Measurements from ENCODE around the gene DMD.
"Not testable (repeated sequence)": the region's sequence is repeated elsewhere in the genome, so short reads cannot be mapped to it uniquely, and the experiment has no call there.

DMD gene

GRCh38 chrX:33156152-33156726 is 55.1 kb downstream of the DMD start:
- no peak for DNase-seq (ENCODE audit: low read depth in 2 of 2)

- DNase-seq (ENCODE audit: low read depth in 2 of 2), result no peak
These were observed 61.8 kb downstream of the DMD start for GRCh38 chrX:33149580-33149979.

- DNase-seq (ENCODE audit: low read depth in 2 of 2), result no peak
These were observed 62.3 kb downstream of the DMD start for GRCh38 chrX:33149085-33149484.

GRCh38 chrX:33142331-33142730 is 69.0 kb downstream of the DMD start:
- DNase-seq (ENCODE audit: low read depth in 2 of 2), result no peak

GRCh38 chrX:33138677-33139249 is 72.6 kb downstream of the DMD start:
- DNase-seq (ENCODE audit: low read depth in 2 of 2), result no peak

DNA sequence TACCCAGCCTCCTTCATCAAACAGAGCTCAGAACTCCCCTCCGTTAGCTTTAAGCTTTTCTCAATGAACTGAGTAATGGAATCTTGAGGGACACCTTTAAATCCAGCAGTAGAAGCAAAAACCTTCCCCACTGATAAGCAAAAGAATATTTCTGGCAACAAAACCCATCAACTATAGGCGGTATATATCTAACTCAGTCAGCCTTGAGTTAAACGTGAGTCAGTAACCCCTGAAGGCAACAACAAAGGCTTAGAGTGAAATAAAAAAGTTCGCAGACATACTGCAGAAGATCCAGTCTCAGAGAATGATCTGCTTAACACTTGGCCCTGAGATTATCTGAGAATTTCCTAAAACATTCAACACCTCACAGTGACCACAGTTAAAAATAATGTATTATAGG is 77.2 kb downstream of the DMD start:
- DNase-seq (ENCODE audit: low read depth in 2 of 2), result no peak

DNA sequence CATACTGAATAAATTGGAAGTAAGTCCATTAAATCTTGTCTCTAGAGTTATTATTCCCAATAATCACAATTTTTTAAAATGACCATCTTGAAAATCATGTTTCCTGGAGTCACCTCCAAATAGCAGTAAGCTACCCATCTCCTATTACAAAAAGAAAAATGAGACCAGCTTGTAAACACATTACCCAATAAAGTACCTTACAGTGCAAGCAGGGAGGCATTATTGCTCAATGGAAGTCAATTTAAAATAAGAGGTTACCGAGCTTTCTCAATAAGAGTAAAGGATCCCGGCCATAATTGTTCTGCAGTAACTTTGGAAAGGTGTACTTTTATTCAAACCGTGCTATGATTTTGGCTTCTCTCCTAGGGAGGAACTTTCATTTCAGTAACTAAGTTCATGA is 78.0 kb downstream of the DMD start:
- no peak for DNase-seq (ENCODE audit: low read depth in 2 of 2)

GRCh38 chrX:33132569-33132968 is 78.8 kb downstream of the DMD start:
- no peak for DNase-seq (ENCODE audit: low read depth in 2 of 2)

GRCh38 chrX:33129607-33130006 is 81.7 kb downstream of the DMD start:
- DNase-seq (ENCODE audit: low read depth in 2 of 2), result no peak

- DNase-seq (ENCODE audit: low read depth in 2 of 2), result no peak
These were observed 83.1 kb downstream of the DMD start for GRCh38 chrX:33128048-33128805.

DNA sequence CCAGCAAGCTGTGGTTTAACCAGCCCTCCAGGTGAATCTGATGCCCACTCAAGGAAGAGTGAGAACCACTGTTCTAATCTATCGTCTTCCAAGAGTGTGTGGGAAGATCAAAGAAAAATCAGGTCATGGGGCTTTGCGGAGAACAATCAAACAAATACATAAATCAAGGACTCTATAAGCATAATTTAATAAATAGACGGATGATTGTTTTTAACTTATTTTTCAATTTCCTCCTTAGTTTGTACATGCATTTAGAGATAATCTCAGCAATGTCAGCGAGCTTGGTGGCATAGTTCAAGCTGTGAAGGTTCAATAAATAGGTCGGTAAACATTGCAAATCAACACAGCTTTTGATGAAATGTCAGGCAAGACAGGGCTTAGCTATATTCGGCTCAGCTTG is 84.9 kb downstream of the DMD start:
- no peak for DNase-seq (ENCODE audit: low read depth in 2 of 2)

DNA sequence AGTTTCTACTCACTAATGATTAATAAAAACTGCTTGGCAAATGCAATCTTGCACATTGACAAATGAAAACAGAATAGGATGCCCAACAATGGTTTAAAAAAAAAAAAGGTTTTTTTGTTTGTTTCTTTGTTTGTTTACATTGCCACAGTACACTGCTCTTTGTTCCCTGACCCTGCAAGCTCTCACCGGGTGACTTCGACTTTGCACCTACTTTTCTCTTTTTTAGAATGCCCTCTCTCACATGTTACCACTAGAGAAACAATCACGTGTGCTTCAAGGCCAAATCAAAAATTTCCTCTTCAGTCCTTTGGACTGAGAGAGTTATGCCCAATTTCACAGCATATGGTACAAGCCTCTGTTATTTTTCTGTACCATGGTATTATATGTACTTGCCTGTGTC is 101.5 kb downstream of the DMD start:
- DNase-seq (ENCODE audit: low read depth in 2 of 2), result no peak

GRCh38 chrX:33106737-33107136 is 104.6 kb downstream of the DMD start:
- DNase-seq (ENCODE audit: low read depth in 2 of 2), result no peak

- no peak for DNase-seq (ENCODE audit: low read depth in 2 of 2)
These were observed 116.3 kb downstream of the DMD start for GRCh38 chrX:33095079-33095478.

- DNase-seq (ENCODE audit: low read depth in 2 of 2), result no peak
These were observed 123.9 kb downstream of the DMD start for GRCh38 chrX:33087411-33087810.

DNA sequence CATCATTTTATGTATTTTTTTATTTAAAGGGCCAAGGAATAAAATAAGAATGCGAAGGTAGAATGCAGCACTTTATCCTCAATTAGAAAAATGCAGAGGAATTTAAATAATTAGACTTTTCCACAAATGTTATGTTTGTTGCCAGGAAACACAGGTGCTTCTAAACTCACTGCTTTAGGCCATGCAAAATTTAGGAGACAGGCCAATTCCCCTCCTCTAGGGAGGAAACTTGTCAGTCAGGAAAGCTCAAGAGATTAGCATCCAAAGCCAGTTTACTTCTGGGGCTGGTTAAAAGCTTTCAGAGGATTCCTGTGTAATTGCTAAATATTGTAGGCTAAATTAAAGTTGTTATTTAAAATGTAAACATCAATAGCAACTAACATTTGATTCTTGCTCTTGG is 124.5 kb downstream of the DMD start:
- DNase-seq (ENCODE audit: low read depth in 2 of 2), result no peak

GRCh38 chrX:33082371-33082770 is 129.0 kb downstream of the DMD start:
- DNase-seq (ENCODE audit: low read depth in 2 of 2), result no peak

DNA sequence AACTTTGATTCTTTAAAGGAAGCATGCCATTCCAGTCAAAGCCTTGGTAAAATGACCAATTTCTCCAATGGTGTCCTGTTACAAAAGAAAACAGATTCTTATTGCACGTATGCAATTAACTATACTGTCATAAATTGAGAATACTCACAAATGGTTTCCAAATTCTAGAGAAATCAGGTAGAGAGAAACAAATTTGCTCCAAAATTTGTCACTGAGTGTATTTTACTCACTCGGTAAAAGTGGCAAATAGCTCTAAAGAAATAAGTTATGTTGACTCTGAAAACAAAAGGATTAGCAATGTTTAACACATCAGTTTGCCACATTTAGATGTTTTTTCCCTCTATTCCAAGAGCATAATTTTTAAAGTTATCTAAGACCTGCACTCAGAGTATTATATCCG is 133.1 kb downstream of the DMD start:
- DNase-seq (ENCODE audit: low read depth in 2 of 2), result no peak

GRCh38 chrX:33073660-33074059 is 137.7 kb downstream of the DMD start:
- not testable (repeated sequence) for DNase-seq (ENCODE audit: low read depth in 2 of 2)

DNA sequence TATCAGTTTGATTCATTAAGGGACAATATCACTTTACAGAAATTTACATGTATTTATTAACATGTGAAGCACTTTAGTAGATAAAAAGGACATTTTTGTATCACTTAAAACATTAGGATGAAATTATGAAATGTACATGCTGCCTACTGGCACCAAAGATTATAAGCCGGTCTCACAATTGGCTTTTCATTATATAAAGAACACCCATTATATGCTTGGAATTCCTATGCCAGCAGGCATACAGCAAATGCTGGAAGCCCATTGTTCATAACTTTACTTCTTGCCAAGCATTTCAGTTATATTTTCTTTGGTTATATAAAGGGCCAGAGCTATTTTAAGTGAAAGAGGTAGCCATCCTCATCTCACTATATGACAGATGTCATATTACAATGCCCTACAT is 145.9 kb downstream of the DMD start:
- DNase-seq (ENCODE audit: low read depth in 2 of 2), result no peak

GRCh38 chrX:33062041-33062440 is 149.3 kb downstream of the DMD start:
- no peak for DNase-seq (ENCODE audit: low read depth in 2 of 2)

GRCh38 chrX:33053001-33053400 is 158.3 kb downstream of the DMD start:
- DNase-seq (ENCODE audit: low read depth in 2 of 2), result no peak

DNA sequence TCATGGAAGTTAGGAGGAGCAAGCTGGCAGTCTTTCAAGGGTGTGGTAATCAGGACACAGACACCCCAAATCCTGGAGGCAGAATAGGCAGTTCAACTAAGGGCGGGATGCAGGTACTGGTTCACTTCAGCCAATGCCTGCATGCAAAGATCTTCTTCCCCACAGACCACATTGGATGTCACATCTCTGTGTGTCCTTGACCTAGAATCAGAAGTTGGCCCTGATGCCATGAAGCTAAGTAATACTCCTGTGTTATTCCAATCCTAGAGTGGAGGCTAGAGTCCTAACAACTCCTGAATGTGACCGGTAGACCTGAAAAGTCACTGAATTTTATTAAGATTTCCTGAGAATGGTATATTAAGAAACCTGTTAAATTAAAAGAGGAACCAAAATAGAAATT is 165.5 kb downstream of the DMD start:
- DNase-seq (ENCODE audit: low read depth in 2 of 2), result no peak

DNA sequence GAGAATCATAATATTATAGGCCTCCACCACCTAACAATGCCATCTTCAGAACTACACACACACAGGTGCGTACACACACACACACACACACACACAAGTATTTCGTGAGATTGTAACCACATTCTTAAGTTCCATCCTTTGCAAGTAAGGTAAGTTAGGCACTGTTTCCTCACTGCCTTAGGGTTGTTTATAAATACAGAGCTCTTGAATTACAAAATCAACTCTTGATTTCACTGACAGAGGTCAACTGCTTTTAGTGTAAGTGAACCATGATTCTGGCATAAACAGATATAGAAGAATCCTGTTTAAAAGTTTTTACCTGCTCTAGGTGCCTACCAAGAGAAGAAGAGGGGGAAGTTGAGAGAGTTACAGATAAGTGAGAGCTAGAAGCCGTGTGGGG is 166.1 kb downstream of the DMD start:
- no peak for DNase-seq (ENCODE audit: low read depth in 2 of 2)
